ENCODE data around the gene COL5A1. TPM values are rescaled to one million over a fixed set of nuclear protein-coding genes. Genes with fewer than 3 reads are reported as not detected.

COL5A1 gene
- total RNA-seq, 4 donors from 2014 or later = 8.4 to 14.7 (median 11.3) TPM

DNA sequence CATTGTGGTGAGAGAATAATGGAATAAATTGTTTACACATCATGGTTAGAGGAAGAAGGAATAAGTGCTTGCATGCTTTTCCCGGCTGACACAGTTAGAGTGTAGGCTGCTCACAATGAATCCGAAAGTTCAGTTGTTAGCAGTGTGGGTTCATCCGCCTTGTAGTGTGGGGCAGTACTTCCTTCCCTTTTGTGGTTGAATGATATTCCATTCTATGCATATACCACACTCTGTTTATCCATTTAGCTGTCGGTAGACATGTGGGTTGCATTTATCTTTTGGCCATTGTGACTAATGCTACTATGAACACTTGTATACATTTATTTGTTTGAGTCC is 84.0 kb downstream of the COL5A1 start:
- TF ChIP-seq CTCF (IDR thresholded peaks at IDR 0.05) (no peak), POLR2A (IDR thresholded peaks at IDR 0.05) (no peak)
- H3K4me3 ChIP-seq (ENCODE audit: low read depth, poor library complexity, severe bottlenecking) = no peak overlapping the region
- intact Hi-C loops (cut with DNase I; ENCODE audit: low total_unique reads) = loop anchor here (10.0 kb wide), 1 partner anchor 691 kb away; no protein-coding TSS in a partner anchor
- WGBS, 2 donors = 77 to 79% methylated on average over 4 of the region's 4 CpGs
- DNase-seq (ENCODE audit: low spot score in 2 of 2) = no peak

DNA sequence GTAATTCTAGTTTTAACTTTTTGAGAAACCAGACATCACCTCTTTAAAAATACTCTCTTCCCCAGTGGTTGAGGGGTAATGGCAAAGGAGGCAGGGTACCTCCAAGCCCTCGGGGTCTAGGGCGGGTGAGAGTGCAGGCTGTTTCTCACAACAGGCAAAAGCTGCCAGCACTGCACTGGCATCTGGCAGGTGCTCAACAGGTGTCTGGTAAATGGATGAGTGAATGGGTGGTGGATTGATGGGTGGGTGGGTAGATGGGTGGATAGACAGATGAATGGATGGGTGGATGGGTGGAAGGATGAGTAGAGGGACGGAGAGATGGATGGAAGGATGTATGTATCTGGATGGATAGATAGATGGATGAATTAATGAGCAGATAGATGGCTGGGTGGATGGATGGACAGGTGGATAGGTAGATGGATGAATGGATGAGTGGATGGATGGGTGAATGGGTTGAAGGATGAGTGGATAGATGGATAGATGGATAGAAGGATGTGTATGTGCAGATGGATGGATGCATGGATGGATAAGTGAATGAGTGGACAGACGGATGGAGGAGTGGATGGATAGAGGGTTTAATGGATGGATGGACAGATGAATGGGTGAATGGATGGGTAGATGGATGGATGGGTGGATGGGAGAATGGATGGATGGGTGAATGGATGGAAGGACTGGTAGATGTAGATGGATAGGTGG is 84.6 kb downstream of the COL5A1 start:
- 91 to 96% methylated on average over 4 of the region's 4 CpGs for WGBS, 2 donors
- no peak for TF ChIP-seq POLR2A (IDR thresholded peaks at IDR 0.05)
- no peak for TF ChIP-seq CTCF (IDR thresholded peaks at IDR 0.05)
- intact Hi-C loops (cut with DNase I; ENCODE audit: low total_unique reads) = loop anchor here (10.0 kb wide), 1 partner anchor 691 kb away; no protein-coding TSS in a partner anchor
- no peak for DNase-seq (ENCODE audit: low spot score in 2 of 2)
- H3K4me3 ChIP-seq (ENCODE audit: low read depth, poor library complexity, severe bottlenecking) = no peak overlapping the region

- H3K4me3 ChIP-seq (ENCODE audit: low read depth, poor library complexity, severe bottlenecking) = no peak overlapping the region
- DNase-seq (ENCODE audit: low spot score in 2 of 2) = no peak
- intact Hi-C loops (cut with DNase I; ENCODE audit: low total_unique reads) = loop anchor here (10.0 kb wide), 1 partner anchor 692 kb away; no protein-coding TSS in a partner anchor
- WGBS, 2 donors = 83 to 92% methylated on average over 1 of the region's 1 CpG
- no peak for TF ChIP-seq POLR2A (IDR thresholded peaks at IDR 0.05)
- no peak for TF ChIP-seq CTCF (IDR thresholded peaks at IDR 0.05)
Observed at GRCh38 chr9:134726722-134727034, 85.1 kb downstream of the COL5A1 start.

DNA sequence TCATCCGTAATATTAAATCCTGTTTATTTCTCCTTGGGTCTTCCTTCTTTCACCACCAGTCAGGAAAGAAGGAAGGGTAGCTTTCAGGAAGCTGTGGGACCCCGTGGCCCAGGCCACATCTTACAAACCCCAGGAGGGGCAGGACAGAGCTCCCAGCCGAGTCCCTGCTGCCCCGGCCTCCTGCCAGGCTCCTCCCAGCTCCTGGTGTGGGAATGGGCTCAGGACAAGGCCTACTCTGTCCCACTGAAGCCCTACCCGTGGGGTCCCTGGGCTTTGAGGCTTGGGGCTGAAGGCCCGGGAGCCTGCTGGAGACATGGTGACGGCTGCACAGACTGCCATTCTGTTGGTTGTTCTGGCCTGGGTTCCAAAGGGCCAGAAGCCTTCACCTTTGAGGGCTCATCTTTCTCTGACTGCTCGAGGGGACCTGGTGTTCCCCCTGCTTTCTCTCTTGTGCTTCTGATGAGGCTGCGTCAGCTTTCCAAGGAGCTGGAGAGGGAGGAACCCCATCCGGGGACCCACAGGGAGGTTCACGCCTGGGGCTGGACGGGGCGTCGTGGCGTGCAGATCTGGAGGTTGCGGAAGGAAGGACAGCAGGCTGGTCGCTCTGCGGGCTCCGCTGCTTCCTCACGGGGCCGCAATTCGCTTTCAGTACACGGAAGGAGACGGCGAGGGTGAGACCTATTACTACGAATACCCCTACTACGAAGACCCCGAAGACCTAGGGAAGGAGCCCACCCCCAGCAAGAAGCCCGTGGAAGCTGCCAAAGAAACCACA is 86.6 kb downstream of the COL5A1 start:
- intact Hi-C loops (cut with DNase I; ENCODE audit: low total_unique reads) = loop anchor here (10.0 kb wide), 1 partner anchor 693 kb away; no protein-coding TSS in a partner anchor
- WGBS, 2 donors = 88% methylated on average over 28 to 29 of the region's 29 CpGs
- TF ChIP-seq CTCF (IDR thresholded peaks at IDR 0.05) = no peak
- no peak for TF ChIP-seq POLR2A (IDR thresholded peaks at IDR 0.05)

GRCh38 chr9:134728801-134729495 is 87.3 kb downstream of the COL5A1 start:
- TF ChIP-seq POLR2A (IDR thresholded peaks at IDR 0.05) = no peak
- TF ChIP-seq CTCF (IDR thresholded peaks at IDR 0.05) = no peak
- WGBS, 2 donors = 85 to 86% methylated on average over 24 to 28 of the region's 28 CpGs
- intact Hi-C loops (cut with DNase I; ENCODE audit: low total_unique reads) = loop anchor here (10.0 kb wide), 1 partner anchor 694 kb away; no protein-coding TSS in a partner anchor
- H3K4me3 ChIP-seq (ENCODE audit: low read depth, poor library complexity, severe bottlenecking) = no peak overlapping the region
- no peak for DNase-seq (ENCODE audit: low spot score in 2 of 2)

More for the DNA sequence above, 86.6 kb downstream of the COL5A1 start:
- DNase-seq (ENCODE audit: low spot score in 2 of 2) = no peak
- H3K4me3 ChIP-seq (ENCODE audit: low read depth, poor library complexity, severe bottlenecking) = no peak overlapping the region
